Upper lobe of left lung (tissue), 4 donors: ENCODE results near the gene MPG.
A peak's percentile ranks its signal among the peaks of the same experiment; 100 is the strongest.

Source experiments
- EP300 ChIP-seq, 4 donors: sonication (generic); formaldehyde crosslinking; IDR thresholded peaks; one replicate each; pipeline ENCODE4 v1.5.1; 2017; ENCODE audit warnings: antibody characterized with exemption in 4 of 4, control low read depth in 2 of 4
- POLR2A ChIP-seq, 4 donors: fragments of 450-650 bp; IDR thresholded peaks; one replicate each; pipeline ENCODE4 v1.5.1; 2016 to 2017; ENCODE audit warnings: antibody characterized with exemption in 4 of 4, mild to moderate bottlenecking in 2 of 4
- POLR2AphosphoS5 ChIP-seq, 2 donors: sonication (generic); formaldehyde crosslinking; IDR thresholded peaks; one replicate each; pipeline ENCODE4 v1.5.1; 2017; ENCODE audit warnings: antibody characterized with exemption in 2 of 2
- TF ChIP-seq, protein P1 (sequence below), 6 experiments: fragments of 450-650 bp in 4 of 6; fragments of 200-600 bp in 2 of 6; sonication (generic) in 2 of 6; IDR thresholded peaks; one replicate each; pipeline ENCODE4 v1.5.1; 2016 to 2019; ENCODE audit warnings: antibody characterized with exemption in 6 of 6

DNA sequence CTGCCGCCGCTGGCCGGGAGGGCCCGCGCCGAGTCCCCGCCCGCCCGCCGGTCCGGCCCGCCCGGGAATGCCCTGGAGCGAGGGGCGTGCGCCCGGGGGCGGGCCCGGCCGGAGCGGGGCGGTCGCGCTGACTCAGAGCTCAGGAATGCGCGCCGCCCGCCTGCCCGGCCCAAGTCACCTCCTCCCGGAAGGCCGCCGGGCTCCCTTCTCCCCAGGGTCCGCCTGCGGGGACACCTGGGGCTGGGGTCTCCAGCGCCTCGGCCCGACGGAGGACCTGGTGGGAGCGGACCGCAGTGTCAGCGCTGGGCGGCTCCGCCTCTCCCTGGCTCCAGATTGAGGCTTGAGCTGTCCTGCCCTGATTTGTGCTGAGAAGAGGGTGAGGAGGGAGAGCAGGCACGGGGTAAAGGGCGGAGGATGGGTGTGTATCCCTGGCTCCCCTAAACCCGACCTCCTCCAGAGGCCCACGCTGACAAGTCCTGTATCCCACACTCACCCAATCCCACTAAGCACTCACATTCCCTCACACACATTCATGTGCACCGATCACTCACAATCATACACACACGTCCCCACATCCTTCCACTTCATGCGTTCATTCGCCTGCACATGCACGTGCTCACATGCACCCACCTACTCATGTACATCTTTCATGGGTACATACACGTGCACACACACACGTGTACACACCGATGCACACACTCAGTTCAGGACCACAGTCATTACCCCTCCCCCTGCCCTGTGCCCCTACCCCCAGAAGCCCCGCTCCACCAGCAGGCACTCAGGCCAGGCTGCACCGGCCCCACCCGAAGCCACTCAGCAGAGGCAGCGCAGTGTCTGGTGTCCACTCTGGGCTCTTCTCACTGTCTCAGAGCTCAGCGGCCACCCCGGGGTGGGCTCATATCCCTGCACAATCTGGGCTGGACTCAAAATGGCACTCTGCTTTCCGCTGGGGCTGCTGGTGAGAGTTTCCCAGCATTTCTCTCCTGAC lies 5.2 kb upstream of the MPG start, which contains the start of gene RHBDF1:
- TF ChIP-seq, protein P1, sequence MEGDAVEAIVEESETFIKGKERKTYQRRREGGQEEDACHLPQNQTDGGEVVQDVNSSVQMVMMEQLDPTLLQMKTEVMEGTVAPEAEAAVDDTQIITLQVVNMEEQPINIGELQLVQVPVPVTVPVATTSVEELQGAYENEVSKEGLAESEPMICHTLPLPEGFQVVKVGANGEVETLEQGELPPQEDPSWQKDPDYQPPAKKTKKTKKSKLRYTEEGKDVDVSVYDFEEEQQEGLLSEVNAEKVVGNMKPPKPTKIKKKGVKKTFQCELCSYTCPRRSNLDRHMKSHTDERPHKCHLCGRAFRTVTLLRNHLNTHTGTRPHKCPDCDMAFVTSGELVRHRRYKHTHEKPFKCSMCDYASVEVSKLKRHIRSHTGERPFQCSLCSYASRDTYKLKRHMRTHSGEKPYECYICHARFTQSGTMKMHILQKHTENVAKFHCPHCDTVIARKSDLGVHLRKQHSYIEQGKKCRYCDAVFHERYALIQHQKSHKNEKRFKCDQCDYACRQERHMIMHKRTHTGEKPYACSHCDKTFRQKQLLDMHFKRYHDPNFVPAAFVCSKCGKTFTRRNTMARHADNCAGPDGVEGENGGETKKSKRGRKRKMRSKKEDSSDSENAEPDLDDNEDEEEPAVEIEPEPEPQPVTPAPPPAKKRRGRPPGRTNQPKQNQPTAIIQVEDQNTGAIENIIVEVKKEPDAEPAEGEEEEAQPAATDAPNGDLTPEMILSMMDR (IDR thresholded peaks at IDR 0.05) = no peak
- peak in 2 of 4 donors; percentile 18 to 39 for TF ChIP-seq POLR2A (IDR thresholded peaks at IDR 0.05)
- no peak for TF ChIP-seq POLR2AphosphoS5 (IDR thresholded peaks at IDR 0.05)
- no peak for TF ChIP-seq EP300 (IDR thresholded peaks at IDR 0.05)
